Amygdala (tissue), 56 donors: ENCODE data around the gene ZBTB21.

Source experiments
- DNase-seq, 56 donors: peaks; one replicate each; lab custom pipeline; 2025; lab: John Stamatoyannopoulos, UW

ZBTB21 gene

GRCh38 chr21:42021371-42022090 is 11.4 kb upstream of the ZBTB21 start:
- DNase-seq, result peak in 6 of 56 donors; percentile 15 to 35 (median 20)

DNA sequence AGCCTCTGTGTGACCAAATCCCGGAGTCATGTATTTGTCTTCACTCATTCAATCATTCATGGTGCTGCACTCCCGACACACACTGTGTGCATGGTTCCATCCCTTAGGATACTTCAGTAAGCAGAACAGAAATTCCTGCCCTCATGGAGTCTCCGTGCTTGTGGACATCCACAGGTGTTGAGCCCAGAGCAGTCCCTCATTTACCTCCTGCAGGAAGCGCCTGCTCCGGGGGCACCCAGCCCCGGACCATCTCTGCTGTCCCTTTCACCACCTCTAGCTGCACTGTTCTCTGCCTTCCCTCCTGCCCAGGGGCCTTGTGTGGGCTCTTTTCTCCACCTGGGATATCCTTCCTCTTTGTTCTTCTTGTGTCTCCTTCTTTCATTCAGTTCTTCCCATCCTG is 9.5 kb upstream of the ZBTB21 start:
- no peak for DNase-seq

- DNase-seq, result no peak
Observed at GRCh38 chr21:42019101-42019605, 9.0 kb upstream of the ZBTB21 start.

GRCh38 chr21:42017022-42017421 is 6.9 kb upstream of the ZBTB21 start:
- no peak for DNase-seq

DNA sequence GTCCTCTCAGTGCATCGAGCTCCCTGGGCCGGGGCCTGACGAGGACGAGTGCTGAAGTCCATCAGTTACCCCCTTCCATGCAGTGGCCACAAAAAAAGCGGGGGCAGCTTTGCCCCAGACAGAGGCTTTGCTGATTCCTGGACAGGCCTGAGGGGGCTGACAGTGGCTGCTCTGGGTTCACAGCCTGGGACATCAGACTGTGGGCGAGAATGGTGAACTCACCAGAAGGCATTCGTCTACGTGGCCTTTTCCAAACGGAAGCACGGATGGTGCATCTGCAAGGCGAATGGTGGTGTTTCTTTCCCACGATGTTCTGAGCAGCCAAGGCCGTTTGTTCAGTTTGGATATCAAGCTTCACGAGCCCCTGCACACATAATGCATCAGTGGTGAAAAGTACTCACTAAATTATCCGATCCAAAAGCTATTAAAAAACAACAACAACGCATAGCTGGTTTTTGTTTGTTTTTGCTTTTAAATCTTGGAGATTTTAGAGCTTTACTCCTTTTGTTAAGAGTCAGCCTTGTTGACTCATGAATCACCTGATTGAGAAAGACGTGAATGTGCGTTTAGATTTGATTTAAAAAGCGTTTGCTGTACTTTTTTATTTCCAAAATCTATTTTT is 6.3 kb upstream of the ZBTB21 start:
- DNase-seq, result no peak

DNA sequence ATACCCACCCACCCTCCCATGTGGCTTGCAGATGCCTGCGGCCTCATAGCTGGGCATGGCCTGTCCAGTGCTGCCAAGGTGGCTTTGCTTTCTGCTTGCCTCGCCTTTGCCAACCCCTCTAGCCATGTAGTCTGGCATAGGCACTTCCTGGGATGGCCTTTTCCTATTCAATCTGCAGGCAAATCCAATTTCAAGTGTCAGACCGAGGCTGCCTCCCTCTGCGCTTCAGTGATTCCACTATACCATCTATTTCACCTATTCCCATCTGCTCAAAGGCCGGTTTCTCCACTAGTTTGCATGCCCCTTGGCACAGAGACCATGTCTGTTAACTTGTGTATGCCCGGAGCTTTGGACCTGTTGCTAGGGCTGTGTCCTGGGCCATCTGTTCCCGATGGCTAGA is 3.8 kb upstream of the ZBTB21 start:
- no peak for DNase-seq

DNA sequence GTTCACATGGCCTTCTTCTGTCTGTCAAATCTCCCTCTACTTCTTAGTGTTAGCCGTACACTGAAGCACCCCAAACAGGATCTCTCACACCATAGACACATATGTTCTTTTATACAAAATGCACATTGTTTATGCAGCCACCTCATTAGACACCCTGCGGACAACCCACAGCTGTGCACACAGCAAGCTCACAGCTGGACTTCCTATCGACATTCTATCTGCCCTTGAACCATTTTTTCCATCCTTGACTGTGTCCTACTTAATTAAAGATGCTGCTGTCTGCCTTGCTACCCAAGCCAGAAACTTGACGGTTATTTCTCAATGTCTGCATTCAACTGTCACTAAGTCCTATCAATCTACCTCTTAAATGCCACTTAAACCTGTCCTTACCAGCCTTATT is 3.2 kb upstream of the ZBTB21 start:
- DNase-seq, result no peak

DNA sequence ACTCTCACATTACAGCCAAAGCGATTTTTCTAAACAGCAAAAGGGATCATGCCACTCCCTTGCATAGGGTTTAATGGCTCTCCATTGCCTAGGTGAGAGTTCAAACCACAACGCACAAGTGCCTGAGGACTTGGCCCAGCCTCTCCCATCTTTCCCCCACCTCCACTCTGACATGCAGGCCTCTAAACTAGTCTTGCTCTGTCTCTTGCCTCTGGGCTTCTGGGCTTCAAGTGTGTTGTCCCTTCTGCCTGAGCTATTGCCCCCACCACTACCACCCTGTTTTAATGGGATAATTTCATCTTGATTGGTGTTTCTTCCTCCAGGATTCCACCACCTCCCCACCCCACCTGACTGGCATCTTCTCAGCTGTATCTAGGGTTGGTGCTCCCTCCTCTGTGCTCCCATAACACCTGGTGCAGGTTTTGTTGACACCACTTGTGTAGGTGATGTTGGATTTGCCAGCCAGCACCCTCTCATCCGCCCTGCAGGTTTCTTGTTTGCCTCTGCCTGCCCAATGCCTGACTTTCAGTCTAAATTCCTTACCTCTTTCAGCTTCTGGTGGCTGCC is 2.7 kb upstream of the ZBTB21 start:
- no peak for DNase-seq

GRCh38 chr21:42012344-42012743 is 2.2 kb upstream of the ZBTB21 start:
- no peak for DNase-seq

- DNase-seq, result peak in 11 of 56 donors; percentile 35 to 83 (median 66)
Observed at GRCh38 chr21:42010507-42011495, 641 bp upstream of the ZBTB21 start.

DNA sequence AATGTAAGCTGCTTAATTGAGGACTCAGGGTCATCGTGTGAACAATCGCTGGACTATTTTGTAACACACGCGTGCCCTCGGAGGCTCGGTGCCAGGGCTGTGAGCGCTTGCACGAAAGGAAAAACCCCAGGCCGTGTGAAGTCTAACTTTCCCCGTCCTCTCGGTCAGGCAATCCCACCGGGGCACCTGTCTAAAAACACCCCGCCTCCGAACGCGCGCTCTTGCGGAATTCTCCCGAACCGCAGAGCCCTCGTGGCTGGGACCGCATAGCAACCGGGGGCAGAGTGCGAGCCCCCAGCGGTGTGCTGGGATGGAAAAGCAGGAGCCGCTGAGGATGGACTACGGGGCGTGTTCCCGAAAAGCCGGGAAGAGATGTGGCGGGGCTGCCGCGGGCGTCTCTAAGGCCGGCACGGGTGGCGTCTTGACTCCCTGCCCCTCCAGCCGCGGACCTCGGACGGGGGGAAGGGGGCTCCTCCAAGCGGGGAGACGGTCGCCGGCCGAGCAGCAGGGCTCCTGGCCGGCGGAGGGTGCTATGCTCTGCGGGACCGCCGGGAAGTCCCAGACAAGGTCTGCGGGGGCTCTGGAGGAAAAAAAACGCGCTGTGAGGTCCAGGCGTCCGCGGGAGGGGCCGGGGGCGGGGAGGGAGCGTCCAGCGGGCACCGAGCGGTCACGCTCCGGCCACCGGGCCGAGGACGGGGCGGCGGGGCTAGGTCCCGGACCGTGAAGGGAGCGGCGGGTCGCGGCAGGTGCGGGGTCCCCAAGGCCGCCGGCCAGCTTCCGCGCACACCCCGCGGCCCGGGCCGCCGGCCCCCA is 936 bp downstream of the ZBTB21 start:
- peak in 24 of 56 donors; percentile 34 to 76 (median 56) for DNase-seq

DNA sequence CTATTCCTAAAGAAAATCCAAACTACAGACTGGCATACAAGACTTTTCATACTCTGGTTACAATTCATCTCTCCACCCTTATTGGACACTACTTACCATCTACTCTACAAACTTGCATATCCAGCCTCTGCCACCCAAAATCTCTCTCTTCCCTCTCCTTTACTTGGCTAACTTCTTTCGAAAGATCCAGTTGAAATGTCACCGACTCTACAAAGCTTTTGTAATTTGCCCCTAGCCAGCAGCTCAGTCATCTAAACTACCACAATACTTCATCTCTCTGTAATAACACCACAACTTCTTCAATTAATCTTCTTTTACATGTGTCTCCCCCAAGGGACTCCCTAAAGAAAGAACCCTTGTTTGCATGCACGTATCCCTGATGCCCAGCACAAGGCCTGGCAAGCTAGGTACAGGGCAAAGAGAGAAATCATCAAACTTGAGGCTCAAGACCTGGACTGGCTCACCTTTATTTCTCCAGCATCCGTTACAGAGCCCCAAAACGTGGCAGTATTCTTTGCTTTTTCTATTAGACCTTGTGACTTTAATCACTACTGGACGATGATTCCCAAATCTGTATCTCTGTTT is 2.7 kb downstream of the ZBTB21 start:
- no peak for DNase-seq

DNA sequence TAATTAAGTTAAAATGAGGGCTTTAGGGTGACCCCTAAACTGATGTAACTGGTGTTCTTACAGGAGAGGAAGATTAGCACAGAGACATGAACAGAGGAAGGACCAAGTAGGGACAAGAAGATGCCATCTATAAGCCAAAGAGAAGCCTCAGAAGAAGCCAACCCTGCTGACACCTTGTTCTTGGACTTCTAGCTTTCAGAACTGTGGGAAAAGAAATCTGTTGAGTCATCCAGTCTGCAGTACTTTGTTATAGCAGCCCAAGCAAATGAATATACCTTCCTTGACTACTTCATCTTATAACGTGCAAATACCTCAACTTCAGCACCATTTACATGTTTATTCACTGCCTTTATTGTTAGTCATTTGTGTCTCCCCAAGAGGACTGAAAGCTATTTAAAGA is 3.4 kb downstream of the ZBTB21 start:
- no peak for DNase-seq

- DNase-seq, result no peak
Observed at GRCh38 chr21:42004406-42005199, 5.6 kb downstream of the ZBTB21 start.

DNA sequence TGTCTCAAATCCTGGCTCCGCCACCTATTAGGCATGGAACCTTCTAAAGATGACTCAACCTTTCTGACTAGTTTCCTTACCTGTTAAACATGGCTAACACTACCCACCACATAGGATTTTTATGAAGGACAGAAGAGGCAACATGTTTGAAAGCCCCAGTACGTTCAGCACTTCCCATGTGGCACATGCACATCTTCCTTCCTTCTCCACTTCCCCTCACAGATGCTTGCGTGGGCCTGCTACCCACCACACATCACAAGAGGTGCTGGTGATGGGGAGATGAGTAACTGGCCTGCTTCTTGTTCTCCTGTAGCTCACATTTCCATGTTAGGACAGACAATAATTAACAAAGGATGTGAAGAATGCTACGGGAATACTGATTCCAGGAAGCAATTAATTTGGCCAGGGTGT is 7.1 kb downstream of the ZBTB21 start:
- peak in 1 of 56 donors; percentile 16 for DNase-seq

DNA sequence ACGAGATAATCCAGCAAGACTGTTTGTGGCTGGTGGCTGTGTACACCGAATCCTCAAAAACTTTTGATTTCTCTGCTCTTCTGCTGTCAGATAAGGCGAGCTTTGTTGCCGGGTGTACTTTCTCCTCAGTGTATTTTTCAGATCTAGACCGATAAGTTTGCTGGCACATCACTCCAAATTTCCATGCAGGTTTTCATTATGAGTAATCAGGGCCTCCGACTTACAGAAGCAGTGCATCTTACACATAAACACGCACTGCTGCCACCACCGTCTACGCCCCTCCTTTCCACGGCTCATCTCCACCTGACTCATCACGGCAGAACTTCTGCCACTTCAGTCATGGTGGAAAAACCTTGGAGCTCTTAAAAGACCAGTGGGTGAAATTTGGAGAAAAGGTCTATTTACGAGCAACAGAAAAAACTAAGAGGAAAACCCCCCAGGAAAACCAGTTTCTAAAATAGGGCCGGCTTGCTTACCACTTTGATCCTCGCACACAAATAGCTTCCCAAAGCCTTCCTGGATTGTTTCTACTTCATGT is 7.7 kb downstream of the ZBTB21 start:
- peak in 2 of 56 donors; percentile 13 to 33 for DNase-seq

- DNase-seq, result no peak
Observed at GRCh38 chr21:42001781-42002180, 8.4 kb downstream of the ZBTB21 start.

DNA sequence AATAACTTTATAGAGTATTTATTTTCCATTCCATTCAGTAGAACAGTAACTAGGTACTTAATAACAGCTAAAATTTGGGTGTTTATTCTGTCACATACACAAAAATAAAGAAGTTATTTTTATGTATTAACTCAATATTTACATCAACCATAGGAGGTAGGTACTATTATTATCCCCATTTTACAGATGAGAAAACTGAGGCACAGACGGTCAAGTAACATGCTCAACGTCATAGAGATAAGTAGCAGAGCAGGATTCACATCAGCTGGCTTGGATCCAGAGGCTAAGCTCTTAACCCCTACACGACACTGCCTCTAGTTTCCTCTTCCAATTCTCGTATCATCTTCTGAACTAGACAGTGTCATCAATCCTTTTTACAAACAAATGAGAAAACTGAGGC is 9.3 kb downstream of the ZBTB21 start:
- no peak for DNase-seq
